ENCODE results near the gene VAMP5.

DNA sequence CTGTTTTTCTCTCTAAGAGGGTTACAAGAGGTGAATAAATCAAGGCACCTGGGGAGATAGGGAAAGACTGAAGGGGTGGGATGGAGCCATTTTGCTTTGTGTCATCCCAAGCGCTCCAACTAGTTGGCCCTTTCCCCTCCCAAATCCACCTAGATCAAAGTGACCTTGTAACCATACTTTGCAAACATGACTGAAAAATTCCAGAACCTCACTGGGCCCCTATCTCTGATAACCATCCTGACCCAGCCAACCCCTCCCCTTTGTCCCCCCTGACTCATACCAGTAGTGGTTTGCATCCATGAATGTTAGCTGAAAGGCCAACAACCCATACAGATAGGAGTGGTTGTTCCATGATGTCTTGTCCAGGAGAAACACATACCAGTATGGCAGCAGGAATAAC is 26.1 kb upstream of the VAMP5 start:
- TF ChIP-seq, protein P1, sequence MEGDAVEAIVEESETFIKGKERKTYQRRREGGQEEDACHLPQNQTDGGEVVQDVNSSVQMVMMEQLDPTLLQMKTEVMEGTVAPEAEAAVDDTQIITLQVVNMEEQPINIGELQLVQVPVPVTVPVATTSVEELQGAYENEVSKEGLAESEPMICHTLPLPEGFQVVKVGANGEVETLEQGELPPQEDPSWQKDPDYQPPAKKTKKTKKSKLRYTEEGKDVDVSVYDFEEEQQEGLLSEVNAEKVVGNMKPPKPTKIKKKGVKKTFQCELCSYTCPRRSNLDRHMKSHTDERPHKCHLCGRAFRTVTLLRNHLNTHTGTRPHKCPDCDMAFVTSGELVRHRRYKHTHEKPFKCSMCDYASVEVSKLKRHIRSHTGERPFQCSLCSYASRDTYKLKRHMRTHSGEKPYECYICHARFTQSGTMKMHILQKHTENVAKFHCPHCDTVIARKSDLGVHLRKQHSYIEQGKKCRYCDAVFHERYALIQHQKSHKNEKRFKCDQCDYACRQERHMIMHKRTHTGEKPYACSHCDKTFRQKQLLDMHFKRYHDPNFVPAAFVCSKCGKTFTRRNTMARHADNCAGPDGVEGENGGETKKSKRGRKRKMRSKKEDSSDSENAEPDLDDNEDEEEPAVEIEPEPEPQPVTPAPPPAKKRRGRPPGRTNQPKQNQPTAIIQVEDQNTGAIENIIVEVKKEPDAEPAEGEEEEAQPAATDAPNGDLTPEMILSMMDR (IDR thresholded peaks at IDR 0.05; ENCODE audit: insufficient read depth, low read depth, low read length) = no peak
- TF ChIP-seq EZH2 (IDR thresholded peaks at IDR 0.05; ENCODE audit: insufficient read depth, low read length) = no peak

Data from astrocyte (in vitro differentiated cells and primary cell).